Measurements from ENCODE around the gene APBB2.
A peak's percentile ranks its signal among the peaks of the same experiment; 100 is the strongest.

Gene APBB2

GRCh38 chr4:41204400-41204978 lies 9.9 kb downstream of the APBB2 start:
- peaks cover 2% of the 10 kb centered on the region for H3K79me1 ChIP-seq (ENCODE audit: low read length)
- peaks cover 10% of the 10 kb centered on the region for H3K79me2 ChIP-seq (ENCODE audit: control insufficient read depth, insufficient read depth, low read length, poor library complexity)
- H3K27ac ChIP-seq (ENCODE audit: low read depth, low read length) = no peak overlapping the region
- no peak overlapping the region for H2BK120ac ChIP-seq (ENCODE audit: insufficient read depth, low read length, poor library complexity)
- H3K18ac ChIP-seq (ENCODE audit: low read length) = peak overlapping the region; percentile 41
- no CpG with 5 or more reads among the region's 8 CpGs for WGBS (ENCODE audit: extremely low coverage, insufficient coverage, insufficient read length)
- peak overlapping the region; percentile 24 for H2AFZ ChIP-seq (ENCODE audit: insufficient read depth, low read length, poor library complexity)
- peak overlapping the region; percentile 42 for H3K4ac ChIP-seq (ENCODE audit: low read depth, low read length)
- no peak overlapping the region for H2AK5ac ChIP-seq (ENCODE audit: low read length)
- H3K4me2 ChIP-seq (ENCODE audit: low read length) = no peak overlapping the region
- H3K14ac ChIP-seq (ENCODE audit: low read length) = no peak overlapping the region
- no peak overlapping the region for H4K91ac ChIP-seq (ENCODE audit: low read depth, low read length)
- DNase-seq = peak in 1 of 2 donors; percentile 31
- no peaks in the 10 kb centered on the region for H3K9me3 ChIP-seq (ENCODE audit: insufficient read depth, low read depth, low read length)
- H3K9ac ChIP-seq (ENCODE audit: low read length) = no peak overlapping the region
- H2BK12ac ChIP-seq (ENCODE audit: low read length) = no peak overlapping the region
- H3K4me3 ChIP-seq (ENCODE audit: low read depth, low read length) = no peak overlapping the region
- peaks cover 16 to 31% of the 10 kb centered on the region in 2 experiments for H3K4me1 ChIP-seq (ENCODE audit: control insufficient read depth in 1 of 2, insufficient read depth in 2 of 2, low read length in 2 of 2)
- no peak overlapping the region for H4K12ac ChIP-seq (ENCODE audit: low read depth, low read length)
- no peak overlapping the region for H2BK5ac ChIP-seq (ENCODE audit: low read depth, low read length, poor library complexity)
- no peak overlapping the region for H3K23ac ChIP-seq (ENCODE audit: low read length)
- no peak overlapping the region for H4K8ac ChIP-seq (ENCODE audit: low read depth, low read length)
- H3K27me3 ChIP-seq (ENCODE audit: insufficient read depth, low read length) = no peaks in the 10 kb centered on the region
- H3K36me3 ChIP-seq (ENCODE audit: control insufficient read depth in 1 of 2, insufficient read depth in 2 of 2, low read length in 2 of 2) = no peaks in the 10 kb centered on the region

DNA sequence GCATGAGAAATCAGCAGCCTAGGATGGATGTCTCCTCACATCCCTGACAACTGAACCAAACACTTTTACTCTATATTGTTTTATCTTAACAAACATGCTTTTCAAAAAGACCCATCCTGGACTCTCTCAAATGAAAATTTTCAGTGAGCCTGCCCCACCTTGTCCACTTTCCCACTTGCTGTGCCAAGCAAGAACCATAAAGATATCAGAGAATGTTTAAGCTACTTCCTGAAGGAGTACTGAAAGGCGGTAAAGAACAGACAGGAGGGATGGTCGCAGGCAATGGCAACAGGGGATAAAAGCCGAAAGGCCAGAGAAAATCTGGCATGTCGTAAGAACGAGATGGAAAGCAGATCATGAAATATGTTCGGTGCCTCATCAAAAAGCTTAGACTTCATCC lies 10.5 kb downstream of the APBB2 start:
- no peaks in the 10 kb centered on the region for H3K36me3 ChIP-seq (ENCODE audit: control insufficient read depth in 1 of 2, insufficient read depth in 2 of 2, low read length in 2 of 2)
- H2AK5ac ChIP-seq (ENCODE audit: low read length) = no peak overlapping the region
- no peak overlapping the region for H4K91ac ChIP-seq (ENCODE audit: low read depth, low read length)
- no peak overlapping the region for H4K12ac ChIP-seq (ENCODE audit: low read depth, low read length)
- H3K9me3 ChIP-seq (ENCODE audit: insufficient read depth, low read depth, low read length) = no peaks in the 10 kb centered on the region
- H3K9ac ChIP-seq (ENCODE audit: low read length) = no peak overlapping the region
- no peak overlapping the region for H3K4me3 ChIP-seq (ENCODE audit: low read depth, low read length)
- H3K18ac ChIP-seq (ENCODE audit: low read length) = no peak overlapping the region
- DNase-seq = no peak
- no peaks in the 10 kb centered on the region for H3K79me1 ChIP-seq (ENCODE audit: low read length)
- peaks cover 6% of the 10 kb centered on the region for H3K79me2 ChIP-seq (ENCODE audit: control insufficient read depth, insufficient read depth, low read length, poor library complexity)
- H3K4me1 ChIP-seq (ENCODE audit: control insufficient read depth in 1 of 2, insufficient read depth in 2 of 2, low read length in 2 of 2) = peaks cover 13 to 26% of the 10 kb centered on the region in 2 experiments
- H3K23ac ChIP-seq (ENCODE audit: low read length) = no peak overlapping the region
- no peak overlapping the region for H3K14ac ChIP-seq (ENCODE audit: low read length)
- no peak overlapping the region for H2BK5ac ChIP-seq (ENCODE audit: low read depth, low read length, poor library complexity)
- no peaks in the 10 kb centered on the region for H3K27me3 ChIP-seq (ENCODE audit: insufficient read depth, low read length)
- no peak overlapping the region for H4K8ac ChIP-seq (ENCODE audit: low read depth, low read length)
- no peak overlapping the region for H2BK120ac ChIP-seq (ENCODE audit: insufficient read depth, low read length, poor library complexity)
- no peak overlapping the region for H3K27ac ChIP-seq (ENCODE audit: low read depth, low read length)
- no peak overlapping the region for H2BK12ac ChIP-seq (ENCODE audit: low read length)
- H3K4ac ChIP-seq (ENCODE audit: low read depth, low read length) = peak overlapping the region; percentile 80
- no CpG with 5 or more reads among the region's 6 CpGs for WGBS (ENCODE audit: extremely low coverage, insufficient coverage, insufficient read length)
- H2AFZ ChIP-seq (ENCODE audit: insufficient read depth, low read length, poor library complexity) = no peak overlapping the region
- H3K4me2 ChIP-seq (ENCODE audit: low read length) = no peak overlapping the region

- H2BK5ac ChIP-seq (ENCODE audit: low read depth, low read length, poor library complexity) = no peak overlapping the region
- H3K4me1 ChIP-seq (ENCODE audit: control insufficient read depth in 1 of 2, insufficient read depth in 2 of 2, low read length in 2 of 2) = peaks cover 9 to 22% of the 10 kb centered on the region in 2 experiments
- H3K4ac ChIP-seq (ENCODE audit: low read depth, low read length) = peak overlapping the region; percentile 80
- no peak overlapping the region for H3K4me3 ChIP-seq (ENCODE audit: low read depth, low read length)
- H3K79me2 ChIP-seq (ENCODE audit: control insufficient read depth, insufficient read depth, low read length, poor library complexity) = peaks cover 6% of the 10 kb centered on the region
- no CpG with 5 or more reads among the region's 4 CpGs for WGBS (ENCODE audit: extremely low coverage, insufficient coverage, insufficient read length)
- no peak overlapping the region for H2BK12ac ChIP-seq (ENCODE audit: low read length)
- no peak overlapping the region for H3K18ac ChIP-seq (ENCODE audit: low read length)
- no peak overlapping the region for H4K91ac ChIP-seq (ENCODE audit: low read depth, low read length)
- no peak overlapping the region for H3K9ac ChIP-seq (ENCODE audit: low read length)
- H3K27ac ChIP-seq (ENCODE audit: low read depth, low read length) = no peak overlapping the region
- no peak overlapping the region for H2AFZ ChIP-seq (ENCODE audit: insufficient read depth, low read length, poor library complexity)
- DNase-seq = no peak
- no peak overlapping the region for H4K12ac ChIP-seq (ENCODE audit: low read depth, low read length)
- no peaks in the 10 kb centered on the region for H3K36me3 ChIP-seq (ENCODE audit: control insufficient read depth in 1 of 2, insufficient read depth in 2 of 2, low read length in 2 of 2)
- no peak overlapping the region for H3K23ac ChIP-seq (ENCODE audit: low read length)
- H2BK120ac ChIP-seq (ENCODE audit: insufficient read depth, low read length, poor library complexity) = no peak overlapping the region
- H3K27me3 ChIP-seq (ENCODE audit: insufficient read depth, low read length) = no peaks in the 10 kb centered on the region
- H3K4me2 ChIP-seq (ENCODE audit: low read length) = no peak overlapping the region
- no peaks in the 10 kb centered on the region for H3K79me1 ChIP-seq (ENCODE audit: low read length)
- H3K14ac ChIP-seq (ENCODE audit: low read length) = no peak overlapping the region
- H3K9me3 ChIP-seq (ENCODE audit: insufficient read depth, low read depth, low read length) = no peaks in the 10 kb centered on the region
- no peak overlapping the region for H4K8ac ChIP-seq (ENCODE audit: low read depth, low read length)
- H2AK5ac ChIP-seq (ENCODE audit: low read length) = no peak overlapping the region
These were observed 11.3 kb downstream of the APBB2 start for GRCh38 chr4:41202820-41203568.

DNA sequence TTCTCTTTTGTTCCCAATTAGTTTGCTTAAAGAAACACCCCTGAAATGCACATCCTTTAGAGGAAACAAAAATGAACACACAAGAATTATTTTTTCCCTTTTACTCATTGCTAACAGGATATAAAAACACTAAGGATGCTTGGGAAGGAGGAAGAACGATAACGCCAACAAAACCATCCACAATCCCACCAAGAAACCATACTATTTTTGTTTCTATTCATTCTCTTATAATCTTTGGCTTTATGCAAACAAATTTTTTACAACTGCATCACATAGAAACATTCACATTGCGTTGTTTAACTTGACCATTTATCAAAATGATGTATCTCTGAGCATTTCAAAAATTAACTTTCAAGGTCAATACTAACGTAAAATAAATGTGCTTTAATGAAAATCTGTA lies 12.0 kb downstream of the APBB2 start:
- Histone ChIP-seq H2BK12ac (ENCODE audit: low read length) (no peak overlapping the region), H4K91ac (ENCODE audit: low read depth, low read length) (no peak overlapping the region), H2BK5ac (ENCODE audit: low read depth, low read length, poor library complexity) (no peak overlapping the region), H3K9ac (ENCODE audit: low read length) (no peak overlapping the region), H3K4me1 (ENCODE audit: control insufficient read depth in 1 of 2, insufficient read depth in 2 of 2, low read length in 2 of 2) (peaks cover 8 to 18% of the 10 kb centered on the region in 2 experiments), H3K4me3 (ENCODE audit: low read depth, low read length) (no peak overlapping the region), H3K18ac (ENCODE audit: low read length) (no peak overlapping the region), H3K9me3 (ENCODE audit: insufficient read depth, low read depth, low read length) (no peaks in the 10 kb centered on the region), H2AFZ (ENCODE audit: insufficient read depth, low read length, poor library complexity) (no peak overlapping the region), H4K12ac (ENCODE audit: low read depth, low read length) (no peak overlapping the region), H3K79me2 (ENCODE audit: control insufficient read depth, insufficient read depth, low read length, poor library complexity) (peaks cover 4% of the 10 kb centered on the region), H3K14ac (ENCODE audit: low read length) (no peak overlapping the region), H3K79me1 (ENCODE audit: low read length) (no peaks in the 10 kb centered on the region), H3K36me3 (ENCODE audit: control insufficient read depth in 1 of 2, insufficient read depth in 2 of 2, low read length in 2 of 2) (no peaks in the 10 kb centered on the region), H3K23ac (ENCODE audit: low read length) (no peak overlapping the region), H2AK5ac (ENCODE audit: low read length) (no peak overlapping the region), H3K4me2 (ENCODE audit: low read length) (no peak overlapping the region), H3K27ac (ENCODE audit: low read depth, low read length) (no peak overlapping the region), H3K4ac (ENCODE audit: low read depth, low read length) (no peak overlapping the region), H3K27me3 (ENCODE audit: insufficient read depth, low read length) (no peaks in the 10 kb centered on the region), H4K8ac (ENCODE audit: low read depth, low read length) (no peak overlapping the region), H2BK120ac (ENCODE audit: insufficient read depth, low read length, poor library complexity) (no peak overlapping the region)
- DNase-seq = no peak
- WGBS (ENCODE audit: extremely low coverage, insufficient coverage, insufficient read length) = no CpG with 5 or more reads among the region's 4 CpGs
